Measurements from ENCODE around the gene FAM98A. TPM values are rescaled to one million over a fixed set of nuclear protein-coding genes. Genes with fewer than 3 reads are reported as not detected.

FAM98A gene
- total and polyA plus RNA-seq, 9 of the 15 experiments (the other 6 are each of a cell fraction or from before 2014, with no cell fraction given): 16.5 to 238 (median 44.6) TPM

GRCh38 chr2:33559328-33559727, 39.8 kb downstream of the FAM98A start (continued):
- TF ChIP-seq ZBTB11 (CRISPR knock-in tag; IDR thresholded peaks at IDR 0.05) (no peak), BRF2 (IDR thresholded peaks at IDR 0.05; ENCODE audit: borderline replicate concordance, insufficient read depth, insufficient read length) (no peak), ATF4 (CRISPR knock-in tag; IDR thresholded peaks at IDR 0.05) (no peak)

- no peak overlapping the region for H2AFZ ChIP-seq (ENCODE audit: low read depth, low read length)
- 6% methylated on average over 3 of the region's 3 CpGs for WGBS (ENCODE audit: insufficient coverage, low coverage, missing lambda C conversion rate)
- ChIA-PET CTCF (ENCODE audit: low intra/inter-chr PET ratio) (no interaction called here), POLR2A (no interaction called here)
- no peak overlapping the region for H3K9ac ChIP-seq (ENCODE audit: insufficient read depth in 1 of 2, low read depth in 2 of 2, low read length in 2 of 2)
- in situ Hi-C loops (cut with MboI) (no loop called here), intact Hi-C loops (cut with micrococcal nuclease) (no loop called here)
- H3K27ac ChIP-seq (ENCODE audit: extremely low read depth, low read depth, low read length): no peak overlapping the region
- no peak for FAIRE-seq
- no peak overlapping the region for H3K4me3 ChIP-seq
- H3K4me1 ChIP-seq (replicated peaks in 1 of 2; ENCODE audit: control insufficient read depth in 2 of 2, insufficient read depth in 2 of 2, low read length in 2 of 2): no peaks in the 10 kb centered on the region
- no peaks in the 10 kb centered on the region for H4K20me1 ChIP-seq (replicated peaks; ENCODE audit: control insufficient read depth, insufficient read depth, low read length)
- DNase-seq (ENCODE audit: extremely low read depth in 1 of 4, low spot score in 3 of 4): no peak
- no TSS peak for BruUV-seq (replicated peaks)
- H3K9me3 ChIP-seq (replicated peaks; ENCODE audit: control insufficient read depth, insufficient read depth, low read depth, low read length): no peaks in the 10 kb centered on the region
- ATAC-seq: no peak
- no peaks in the 10 kb centered on the region for H3K36me3 ChIP-seq (ENCODE audit: control insufficient read depth, insufficient read depth, low read length)
- no peaks in the 10 kb centered on the region for H3K79me2 ChIP-seq (ENCODE audit: control insufficient read depth, insufficient read depth, low read length)
- no peak overlapping the region for H3K4me2 ChIP-seq (ENCODE audit: insufficient read depth, low read length)
- no peaks in the 10 kb centered on the region for H3K9me1 ChIP-seq (ENCODE audit: control insufficient read depth, insufficient read depth, low read length)
- H3K27me3 ChIP-seq (ENCODE audit: control insufficient read depth in 2 of 2, insufficient read depth in 2 of 2, low read length in 2 of 2): peaks cover 0 to 12% of the 10 kb centered on the region in 2 experiments; a peak in 3 of 5 replicates
- TF ChIP-seq HOXB6 (CRISPR knock-in tag; IDR thresholded peaks at IDR 0.05; ENCODE audit: borderline replicate concordance): no peak
- TF ChIP-seq ZNF445 (CRISPR knock-in tag; IDR thresholded peaks at IDR 0.05; ENCODE audit: low read depth): no peak
- no peak for TF ChIP-seq SPI1 (IDR thresholded peaks at IDR 0.05; ENCODE audit: borderline replicate concordance, low read depth, low read length)
- no peak for TF ChIP-seq ESRRB (CRISPR knock-in tag; IDR thresholded peaks at IDR 0.05; ENCODE audit: borderline replicate concordance)
- TF ChIP-seq ZNF507 (tag; conservative IDR thresholded peaks at IDR 0.05): no peak
- no peak for TF ChIP-seq YBX1 (IDR thresholded peaks at IDR 0.05)
- no peak for TF ChIP-seq ETV1 (tag; conservative IDR thresholded peaks at IDR 0.05; ENCODE audit: low read depth)
- no peak for TF ChIP-seq ZBTB5 (IDR thresholded peaks at IDR 0.05)
- no peak for TF ChIP-seq POLR3A (IDR thresholded peaks at IDR 0.05; ENCODE audit: borderline replicate concordance, extremely low read depth, insufficient read depth, insufficient read length)
- TF ChIP-seq ZNF212 (CRISPR knock-in tag; IDR thresholded peaks at IDR 0.05): no peak
- TF ChIP-seq OTX1 (CRISPR knock-in tag; IDR thresholded peaks at IDR 0.05): no peak
Measured at GRCh38 chr2:33555681-33556080, 43.4 kb downstream of the FAM98A start.
